GM13977 (cell line): ENCODE measurements around the gene KIAA1958.
A peak's percentile ranks its signal among the peaks of the same experiment; 100 is the strongest.

Experiments used
- DNase-seq: peaks from one replicate; pipeline ENCODE4 v3.0.0; 2012; ENCODE audit warnings: low spot score
- in situ Hi-C: fragments of 300-500 bp; cut with MboI; formaldehyde crosslinking; loops from one replicate; pipeline ENCODE4 v1.12.0; 2022; ENCODE audit warnings: low sequenced_read_pairs, low pct_unique_long_range_greater_than_20kb, mixed read lengths, inconsistent platforms; ENCODE audit not compliant: unreplicated experiment
- TF ChIP-seq, protein P1 (sequence below): IDR thresholded peaks from 2 replicates; pipeline ENCODE4 v1.5.1; 2012; ENCODE audit warnings: mild to moderate bottlenecking, control low read depth; ENCODE audit not compliant: insufficient read depth; ENCODE audit errors: extremely low read depth, missing control alignments

KIAA1958 gene

DNA sequence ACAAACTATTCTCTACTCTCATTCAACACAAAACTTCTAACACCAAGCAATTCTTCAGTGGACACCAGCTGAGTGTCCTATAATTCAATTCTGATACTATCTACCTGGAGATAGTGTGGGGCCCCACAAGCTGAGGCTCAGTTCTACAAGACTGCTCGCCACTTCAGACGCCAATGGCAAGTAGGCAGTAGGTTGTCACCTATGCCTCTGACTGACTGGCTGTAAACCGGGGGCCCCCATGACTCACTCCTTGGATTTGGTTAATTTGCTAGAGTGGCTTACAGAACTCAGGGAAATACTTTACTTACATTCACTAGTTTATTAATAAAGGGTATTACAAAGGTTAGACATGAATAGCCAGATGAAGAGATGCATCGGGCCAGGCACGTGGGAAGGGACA, 209.8 kb downstream of the KIAA1958 start:
- no peak for DNase-seq
- in situ Hi-C loops: no loop called here
- TF ChIP-seq, protein P1, sequence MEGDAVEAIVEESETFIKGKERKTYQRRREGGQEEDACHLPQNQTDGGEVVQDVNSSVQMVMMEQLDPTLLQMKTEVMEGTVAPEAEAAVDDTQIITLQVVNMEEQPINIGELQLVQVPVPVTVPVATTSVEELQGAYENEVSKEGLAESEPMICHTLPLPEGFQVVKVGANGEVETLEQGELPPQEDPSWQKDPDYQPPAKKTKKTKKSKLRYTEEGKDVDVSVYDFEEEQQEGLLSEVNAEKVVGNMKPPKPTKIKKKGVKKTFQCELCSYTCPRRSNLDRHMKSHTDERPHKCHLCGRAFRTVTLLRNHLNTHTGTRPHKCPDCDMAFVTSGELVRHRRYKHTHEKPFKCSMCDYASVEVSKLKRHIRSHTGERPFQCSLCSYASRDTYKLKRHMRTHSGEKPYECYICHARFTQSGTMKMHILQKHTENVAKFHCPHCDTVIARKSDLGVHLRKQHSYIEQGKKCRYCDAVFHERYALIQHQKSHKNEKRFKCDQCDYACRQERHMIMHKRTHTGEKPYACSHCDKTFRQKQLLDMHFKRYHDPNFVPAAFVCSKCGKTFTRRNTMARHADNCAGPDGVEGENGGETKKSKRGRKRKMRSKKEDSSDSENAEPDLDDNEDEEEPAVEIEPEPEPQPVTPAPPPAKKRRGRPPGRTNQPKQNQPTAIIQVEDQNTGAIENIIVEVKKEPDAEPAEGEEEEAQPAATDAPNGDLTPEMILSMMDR: no peak

DNA sequence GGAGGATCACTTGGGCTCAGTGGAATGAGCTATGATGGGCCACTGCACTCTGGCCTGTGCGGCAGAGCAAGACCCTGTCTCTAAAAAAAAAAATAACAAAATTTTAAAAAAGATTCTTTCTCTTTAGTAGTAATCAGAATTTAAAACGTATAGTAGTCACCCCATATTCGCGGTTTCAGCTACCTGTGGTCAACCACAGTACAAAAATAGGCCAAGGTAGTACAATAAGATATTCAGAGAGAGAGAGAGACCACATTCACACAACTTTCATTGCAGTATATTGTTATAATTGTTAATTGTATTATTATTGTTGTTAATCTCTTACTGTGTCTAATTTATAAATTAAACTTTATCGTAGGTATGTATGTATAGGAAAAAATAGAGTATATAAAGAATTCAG, 212.6 kb downstream of the KIAA1958 start:
- in situ Hi-C loops: no loop called here
- peak; percentile 36 for DNase-seq
- TF ChIP-seq, protein P1: no peak

DNA sequence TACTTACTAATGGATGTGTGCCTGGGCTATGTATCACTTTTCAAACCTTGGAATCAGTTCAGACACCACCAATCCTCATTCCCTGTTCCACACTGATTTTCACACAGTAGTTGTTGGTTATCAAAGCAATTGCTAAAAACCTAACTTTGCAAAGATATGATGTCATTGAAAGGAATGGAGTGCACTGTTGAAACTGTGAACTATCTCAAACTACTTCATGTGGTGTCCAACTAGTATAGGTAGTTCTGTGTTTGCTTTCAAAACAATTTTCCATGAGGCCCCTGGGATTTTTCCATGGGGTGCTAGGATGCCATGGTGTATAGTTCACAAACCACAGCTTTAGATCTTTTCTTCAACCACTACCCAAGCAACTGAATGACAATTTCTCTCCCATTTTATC, 213.5 kb downstream of the KIAA1958 start:
- no peak for DNase-seq
- TF ChIP-seq, protein P1: no peak
- in situ Hi-C loops: no loop called here

DNA sequence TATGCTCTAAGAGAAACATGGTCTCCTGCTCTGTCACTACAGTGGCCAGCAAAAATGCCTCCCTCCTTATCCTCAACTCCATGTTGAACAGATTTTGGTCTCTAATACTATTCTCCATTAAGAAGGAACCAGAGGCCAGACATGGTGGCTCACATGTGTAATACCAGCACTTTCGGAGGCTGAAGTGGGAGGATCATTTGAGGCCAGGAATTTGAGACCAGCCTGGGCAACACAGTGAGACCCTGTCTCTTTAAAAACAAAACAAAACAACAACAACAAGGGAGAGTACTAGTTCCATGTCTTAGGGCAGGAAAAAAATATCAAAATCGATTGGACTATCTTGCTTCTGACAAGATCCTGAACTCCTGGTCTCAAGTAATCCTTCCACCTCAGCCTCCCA, 216.7 kb downstream of the KIAA1958 start:
- TF ChIP-seq, protein P1: no peak
- DNase-seq: no peak
- in situ Hi-C loops: no loop called here

DNA sequence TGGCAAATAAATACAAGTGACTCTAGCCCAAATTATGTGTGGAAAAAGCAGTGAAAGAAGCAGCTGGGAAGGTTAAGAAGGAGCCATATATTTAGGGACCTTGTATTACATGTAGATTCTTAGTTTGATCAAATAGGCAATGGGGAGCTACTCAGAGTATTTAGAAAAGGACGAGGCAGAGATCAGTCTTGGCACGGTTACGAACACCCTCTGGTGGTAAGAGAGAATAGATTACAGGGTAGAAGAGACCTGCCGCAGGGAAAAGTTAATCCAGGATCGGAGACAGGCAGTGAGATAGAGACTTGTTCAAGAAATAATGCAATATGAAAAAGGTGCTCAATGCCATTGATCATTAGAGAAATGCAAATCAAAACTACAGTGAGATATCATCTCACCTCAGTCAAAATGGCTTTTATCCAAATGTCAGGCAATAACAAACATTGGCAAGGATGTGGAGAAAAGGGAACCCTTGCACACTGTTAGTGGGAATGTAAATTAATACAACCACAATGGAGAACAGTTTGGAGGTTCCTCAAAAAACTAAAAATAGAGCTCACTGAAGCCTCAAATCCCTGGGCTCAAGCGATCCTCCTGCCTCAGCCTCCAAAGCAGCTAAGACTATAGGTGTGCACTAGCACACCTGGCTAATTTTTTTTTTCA, 219.3 kb downstream of the KIAA1958 start:
- DNase-seq: no peak

DNA sequence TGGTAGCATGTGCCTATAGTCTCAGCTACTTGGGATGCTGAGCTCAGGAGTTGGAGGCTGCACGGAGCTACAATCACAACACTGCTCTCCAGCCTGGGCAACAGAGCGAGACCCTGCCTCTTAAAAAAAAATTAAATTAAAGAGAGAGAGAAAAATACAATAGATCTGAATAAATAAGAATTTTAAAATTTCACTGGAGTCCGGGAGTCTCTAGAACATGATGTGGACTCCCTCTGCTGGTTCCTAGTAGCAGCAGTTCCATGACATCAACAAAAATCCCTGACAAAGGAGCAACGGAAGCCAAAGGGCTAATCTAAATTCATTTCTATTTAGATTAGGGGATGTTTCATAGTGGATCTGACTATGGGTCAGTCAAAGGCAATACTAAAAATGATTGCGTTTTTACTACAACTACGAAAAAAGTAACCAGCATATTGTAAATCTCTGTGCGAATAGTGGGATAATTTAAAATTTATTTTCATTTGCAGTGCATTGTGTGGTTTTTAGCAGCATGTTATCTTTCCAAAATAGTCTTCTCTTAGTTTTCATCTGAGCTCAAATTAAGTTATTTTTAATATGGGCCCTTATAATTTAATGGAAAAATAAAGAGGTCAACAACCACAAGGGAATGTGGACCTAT, 224.5 kb downstream of the KIAA1958 start:
- DNase-seq: no peak
- in situ Hi-C loops: no loop called here
- TF ChIP-seq, protein P1: peak; percentile 44

More for the DNA sequence above, 219.3 kb downstream of the KIAA1958 start:
- in situ Hi-C loops: no loop called here
- TF ChIP-seq, protein P1: peak; percentile 20
